NCI-H146 treated with DMSO at 0.1 percent for 48 hours (cell line): ENCODE results near the gene JMJD4.

Source experiments
- DNase-seq: peaks from one replicate; lab custom pipeline; 2025; ENCODE audit not compliant: unreplicated experiment; lab: John Stamatoyannopoulos, UW

Gene JMJD4

GRCh38 chr1:227734856-227735538 lies at the start of gene JMJD4, which contains the start of gene SNAP47:
Gene JMJD4, minus strand, starts transcription at chr1:227735302. Its CDS starts 29 bp downstream, at chr1:227735273.
Gene SNAP47, plus strand, starts transcription at chr1:227735435. Its CDS starts 12,302 bp downstream, at chr1:227747737.
- DNase-seq, result peak; percentile 82

- DNase-seq, result no peak
These were observed 47.1 kb upstream of the JMJD4 start for GRCh38 chr1:227782226-227782625.

GRCh38 chr1:227781314-227781930 lies 46.3 kb upstream of the JMJD4 start:
- DNase-seq, result no peak

GRCh38 chr1:227780101-227781044 lies 45.3 kb upstream of the JMJD4 start:
- no peak for DNase-seq

GRCh38 chr1:227779685-227780084 lies 44.6 kb upstream of the JMJD4 start:
- no peak for DNase-seq

GRCh38 chr1:227779021-227779441 lies 43.9 kb upstream of the JMJD4 start:
- no peak for DNase-seq

GRCh38 chr1:227778401-227778947 lies 43.4 kb upstream of the JMJD4 start:
- DNase-seq, result no peak

GRCh38 chr1:227777646-227778045 lies 42.5 kb upstream of the JMJD4 start:
- DNase-seq, result no peak

- DNase-seq, result no peak
These were observed 42.1 kb upstream of the JMJD4 start for GRCh38 chr1:227777156-227777555.

- DNase-seq, result no peak
These were observed 41.2 kb upstream of the JMJD4 start for GRCh38 chr1:227776331-227776771.

GRCh38 chr1:227775841-227776240 lies 40.7 kb upstream of the JMJD4 start:
- no peak for DNase-seq

- DNase-seq, result no peak
These were observed 39.9 kb upstream of the JMJD4 start for GRCh38 chr1:227774821-227775661.

GRCh38 chr1:227774051-227774731 lies 39.1 kb upstream of the JMJD4 start:
- peak; percentile 30 for DNase-seq

GRCh38 chr1:227773558-227773957 lies 38.5 kb upstream of the JMJD4 start:
- no peak for DNase-seq

- no peak for DNase-seq
These were observed 36.7 kb upstream of the JMJD4 start for GRCh38 chr1:227771771-227772170.

GRCh38 chr1:227771326-227771725 lies 36.2 kb upstream of the JMJD4 start:
- DNase-seq, result no peak

GRCh38 chr1:227770812-227771211 lies 35.7 kb upstream of the JMJD4 start:
- no peak for DNase-seq

- no peak for DNase-seq
These were observed 34.9 kb upstream of the JMJD4 start for GRCh38 chr1:227769936-227770494.
